Pancreas (tissue), 10 donors: ENCODE data around the gene COX7A2L. TPM values are rescaled to one million over a fixed set of nuclear protein-coding genes. Genes with fewer than 3 reads are reported as not detected.

ENCODE experiments used
- ATAC-seq, 4 donors: fragments of 200-7000 bp; cut with Tn5 transposase; one replicate each; pipeline versions ENCODE4 v1.8.0 to v1.9.1; 2020; ENCODE audit warnings: mild to moderate bottlenecking in 4 of 4, moderate library complexity in 4 of 4
- DNase-seq, 6 donors: peaks; one replicate each; pipeline ENCODE4 v3.0.0-alpha.2; 2020
- FAIRE-seq: peaks from 2 replicates; lab custom pipeline; 2012; peaks lifted over from hg19 to GRCh38; lab: Jason Lieb, UNC
- H3K27ac ChIP-seq, 4 donors: fragments of 200-600 bp; sonication (generic); 1 replicate in 3 of 4; 2 replicates in 1 of 4; pipeline versions ENCODE4 v1.5.0 to v1.8.0; 2020
- H3K27me3 ChIP-seq, 4 donors: fragments of 200-600 bp; one replicate each; pipeline ENCODE4 v1.8.0; 2021
- H3K36me3 ChIP-seq, 3 donors: fragments of 200-600 bp; sonication (generic) in 1 of 3; one replicate each; pipeline versions ENCODE4 v1.5.0 to v1.8.0; 2020 to 2021
- H3K4me1 ChIP-seq, 3 donors: fragments of 200-600 bp; one replicate each; pipeline ENCODE4 v1.8.0; 2021
- H3K4me3 ChIP-seq, 4 donors: fragments of 200-600 bp; sonication (generic) in 2 of 4; one replicate each; pipeline versions ENCODE4 v1.5.0 to v1.8.0; 2020 to 2021
- H3K9me3 ChIP-seq, 4 donors: fragments of 200-600 bp; one replicate each; pipeline ENCODE4 v1.8.0; 2021
- WGBS, 2 donors: extraction: QIAGEN DNeasy Blood & Tissue Kit; methylation state at CpG; one replicate each; pipeline ENCODE4 v1.1.7; 2013; 5-methylcytosine and 5-hydroxymethylcytosine counted together
- intact Hi-C, 3 donors: fragments of 100-400 bp; cut with DNase I; formaldehyde crosslinking; loops; one replicate each; pipeline versions ENCODE4 v1.11.1 to v1.14.2; 2022
- polyA plus RNA-seq, 2 donors: library from polyadenylated mRNA; stranded (reverse); fragments of 200-250 nt; gene quantifications; one replicate each; pipeline ENCODE4 v1.2.3, GENCODE V29; 2013
- total RNA-seq, 6 donors: library from RNA; stranded (reverse); fragmentation: NEBNext Ultra II Directional in 4 of 6; extraction: Animal tissue kit (Norgen Biotek cat#: 25700) in 4 of 6; gene quantifications; one replicate each; pipeline versions ENCODE4 v1.2.1 to v1.2.4, GENCODE V29; 2021 to 2023
- TF ChIP-seq, protein P1 (sequence below), 4 donors: fragments of 200-600 bp; sonication (generic) in 3 of 4; IDR thresholded peaks; one replicate each; pipeline versions ENCODE4 v1.5.0 to v1.8.0; 2021; ENCODE audit warnings: antibody characterized with exemption in 4 of 4
- donor health status: healthy with polysubstance abuse.
- donor health status: DM: no; HTN: no; CAD: no; lungs with moderate emphysema.
- donor health status: DM: no; HTN: no; CAD: no.
- donor health status: control.
- donor health status: control.
- donor health status: Bipolar disorder and iron deficiency.
- donor health status: DM: yes; HTN: yes; CAD: no.
- donor health status: DM: no; HTN: no; CAD: no.
- donor health status: DM: no; HTN: no; CAD: no.
- donor health status: DM: yes; HTN: yes; CAD: no.

COX7A2L gene
- total and polyA plus RNA-seq, 8 donors, result 34.8 to 91.5 (median 49.7) TPM

DNA sequence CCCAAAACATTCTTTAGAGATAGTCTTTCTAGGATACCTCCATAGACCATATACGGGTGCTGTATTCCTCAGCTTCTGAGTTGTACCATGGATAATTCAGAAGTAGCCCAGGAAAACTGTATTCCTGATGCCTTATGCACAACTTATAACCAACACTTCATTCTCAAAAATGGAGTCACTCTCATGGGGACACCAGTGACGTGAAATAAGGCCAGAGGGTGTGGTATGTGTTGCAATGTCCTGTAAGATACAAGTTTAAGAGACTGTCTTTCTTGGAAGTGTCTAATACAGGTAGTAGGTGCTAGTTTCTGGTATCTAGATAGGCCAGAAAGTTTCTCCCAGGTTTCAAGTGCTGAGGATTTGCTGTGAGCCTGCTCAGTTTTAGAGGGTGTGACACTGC lies 36.1 kb downstream of the COX7A2L start:
- ATAC-seq (no peak), DNase-seq (no peak), FAIRE-seq (no peak)
- Histone ChIP-seq H3K4me3 (no peak overlapping the region), H3K4me1 (peaks cover 0 to 11% (median 6%) of the 10 kb centered on the region in 3 donors), H3K36me3 (no peaks in the 10 kb centered on the region), H3K27ac (no peak overlapping the region), H3K9me3 (no peaks in the 10 kb centered on the region), H3K27me3 (no peaks in the 10 kb centered on the region)
- TF ChIP-seq, protein P1, sequence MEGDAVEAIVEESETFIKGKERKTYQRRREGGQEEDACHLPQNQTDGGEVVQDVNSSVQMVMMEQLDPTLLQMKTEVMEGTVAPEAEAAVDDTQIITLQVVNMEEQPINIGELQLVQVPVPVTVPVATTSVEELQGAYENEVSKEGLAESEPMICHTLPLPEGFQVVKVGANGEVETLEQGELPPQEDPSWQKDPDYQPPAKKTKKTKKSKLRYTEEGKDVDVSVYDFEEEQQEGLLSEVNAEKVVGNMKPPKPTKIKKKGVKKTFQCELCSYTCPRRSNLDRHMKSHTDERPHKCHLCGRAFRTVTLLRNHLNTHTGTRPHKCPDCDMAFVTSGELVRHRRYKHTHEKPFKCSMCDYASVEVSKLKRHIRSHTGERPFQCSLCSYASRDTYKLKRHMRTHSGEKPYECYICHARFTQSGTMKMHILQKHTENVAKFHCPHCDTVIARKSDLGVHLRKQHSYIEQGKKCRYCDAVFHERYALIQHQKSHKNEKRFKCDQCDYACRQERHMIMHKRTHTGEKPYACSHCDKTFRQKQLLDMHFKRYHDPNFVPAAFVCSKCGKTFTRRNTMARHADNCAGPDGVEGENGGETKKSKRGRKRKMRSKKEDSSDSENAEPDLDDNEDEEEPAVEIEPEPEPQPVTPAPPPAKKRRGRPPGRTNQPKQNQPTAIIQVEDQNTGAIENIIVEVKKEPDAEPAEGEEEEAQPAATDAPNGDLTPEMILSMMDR (IDR thresholded peaks at IDR 0.05), result no peak
- WGBS, 2 donors, result 89 to 91% methylated on average over 2 of the region's 2 CpGs
- intact Hi-C loops, result loop anchor here in 2 of 3 donors (10.0 kb wide), 1 partner anchor 230 kb away; no protein-coding TSS in a partner anchor

DNA sequence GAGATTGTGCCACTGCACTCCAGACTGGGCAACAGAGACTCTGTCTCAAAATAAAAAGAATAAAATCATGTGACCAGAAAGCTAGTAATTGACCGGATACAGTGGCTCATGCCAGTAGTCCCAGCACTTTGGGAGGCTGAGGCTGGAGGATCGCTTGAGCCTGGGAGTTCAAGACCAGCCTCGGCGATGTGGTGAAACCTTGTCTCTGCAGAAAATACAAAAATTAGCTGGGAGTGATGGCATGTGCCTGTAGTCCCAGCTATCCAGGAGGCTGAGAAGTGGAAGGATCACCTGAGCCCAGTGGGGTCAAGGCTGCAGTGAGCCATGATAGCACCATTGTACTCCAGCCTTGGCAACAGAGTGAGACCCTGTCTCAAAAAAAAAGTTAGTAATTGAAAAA lies 36.8 kb downstream of the COX7A2L start:
- DNase-seq, result no peak
- intact Hi-C loops, result loop anchor here in 2 of 3 donors (10.0 kb wide), 1 partner anchor 229 kb away; no protein-coding TSS in a partner anchor
- ATAC-seq, result no peak

DNA sequence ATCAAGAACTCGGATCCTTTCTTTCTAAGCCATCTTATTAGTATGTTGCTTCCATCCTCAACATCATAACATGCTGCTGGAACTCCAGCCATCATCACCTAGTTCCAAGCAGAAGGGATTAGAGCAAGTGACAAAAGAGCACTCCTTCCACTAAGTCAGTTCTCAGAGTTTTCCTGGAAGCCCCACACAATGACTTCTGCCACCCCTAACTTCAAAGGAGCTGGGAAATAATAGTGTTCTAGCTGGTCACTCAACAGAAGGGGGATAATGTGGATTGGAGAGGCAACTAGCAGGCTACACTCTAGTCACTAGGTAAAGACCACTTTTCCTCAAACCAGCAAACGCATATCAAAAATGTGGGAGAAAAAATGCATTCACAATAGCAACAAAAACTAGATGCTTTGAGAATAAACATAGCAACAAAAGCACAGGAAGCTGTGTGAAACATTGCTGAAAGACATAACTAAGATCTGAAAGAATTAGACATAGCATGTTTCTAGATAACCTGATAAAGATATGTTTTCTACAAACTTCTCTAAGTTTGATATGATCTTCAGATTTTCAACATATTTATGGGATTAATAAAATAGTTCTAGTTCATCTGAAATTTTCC lies 39.5 kb downstream of the COX7A2L start:
- Histone ChIP-seq H3K9me3 (no peaks in the 10 kb centered on the region), H3K27me3 (no peaks in the 10 kb centered on the region), H3K4me1 (no peaks in the 10 kb centered on the region), H3K4me3 (no peak overlapping the region), H3K36me3 (no peaks in the 10 kb centered on the region), H3K27ac (no peak overlapping the region)
- intact Hi-C loops, result loop anchor here in 2 of 3 donors (10.0 kb wide), 1 partner anchor 227 kb away; no protein-coding TSS in a partner anchor
- DNase-seq, result no peak
- FAIRE-seq, result no peak
- ATAC-seq, result no peak
- TF ChIP-seq, protein P1 (IDR thresholded peaks at IDR 0.05), result no peak
- WGBS, 2 donors, result 91 to 94% methylated on average over 2 of the region's 2 CpGs

More for the DNA sequence above, 36.8 kb downstream of the COX7A2L start:
- H3K27me3 ChIP-seq, result no peaks in the 10 kb centered on the region
- H3K4me1 ChIP-seq, result peaks cover 0 to 11% (median 6%) of the 10 kb centered on the region in 3 donors
- no peak overlapping the region for H3K27ac ChIP-seq
- H3K9me3 ChIP-seq, result no peaks in the 10 kb centered on the region
- H3K36me3 ChIP-seq, result no peaks in the 10 kb centered on the region
- TF ChIP-seq, protein P1 (IDR thresholded peaks at IDR 0.05), result no peak
- 98 to 100% methylated on average over 4 of the region's 4 CpGs for WGBS, 2 donors
- FAIRE-seq, result no peak
- H3K4me3 ChIP-seq, result no peak overlapping the region

DNA sequence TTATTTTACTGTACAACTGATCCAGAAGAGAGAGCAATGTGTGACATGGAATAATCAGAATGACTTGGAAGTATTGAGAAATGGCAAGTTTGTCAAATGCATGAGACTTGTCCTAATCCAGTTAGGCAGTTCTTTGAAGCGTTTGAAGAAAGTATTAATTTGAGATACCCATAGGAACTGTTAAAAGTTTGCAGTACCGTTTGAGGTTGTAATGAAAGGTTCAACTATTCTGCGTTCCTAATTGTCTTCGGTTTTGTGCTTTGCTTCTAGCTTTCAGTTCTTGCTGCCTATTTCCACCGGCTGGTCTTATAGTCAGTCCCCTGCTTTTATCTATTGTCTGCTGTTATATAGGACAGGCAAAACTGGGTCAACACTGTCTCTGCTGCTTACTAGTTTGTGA lies 41.8 kb downstream of the COX7A2L start:
- intact Hi-C loops, result no loop called here

More for the DNA sequence above, 41.8 kb downstream of the COX7A2L start:
- peaks cover 0 to 4% (median 0%) of the 10 kb centered on the region in 3 donors for H3K36me3 ChIP-seq
- TF ChIP-seq, protein P1 (IDR thresholded peaks at IDR 0.05), result no peak
- FAIRE-seq (no peak), ATAC-seq (no peak), DNase-seq (no peak)
- H3K4me1 ChIP-seq, result no peaks in the 10 kb centered on the region
- H3K27ac ChIP-seq, result no peak overlapping the region
- H3K9me3 ChIP-seq, result no peaks in the 10 kb centered on the region
- no peak overlapping the region for H3K4me3 ChIP-seq
- 93 to 95% methylated on average over 5 of the region's 5 CpGs for WGBS, 2 donors
- H3K27me3 ChIP-seq, result no peaks in the 10 kb centered on the region
